Activated CD4-positive, alpha-beta memory T cell treated with anti-CD3 and anti-CD28 coated beads, Interleukin-2, amount 10 ng/mL, durations not matched to agents 7 days and 5 days (primary cell): Measurements from ENCODE around the gene CBX6. TPM values are rescaled to one million over a fixed set of nuclear protein-coding genes. Genes with fewer than 3 reads are reported as not detected.
"Not testable (repeated sequence)": the region's sequence is repeated elsewhere in the genome, so short reads cannot be mapped to it uniquely, and the experiment has no call there.

Experiments
- CTCF ChIA-PET: fragments of 350-600 bp; sonication (Branson Sonifier 250); formaldehyde crosslinking; loops from one replicate; lab custom pipeline; 2021; ENCODE audit warnings: antibody characterized with exemption, inconsistent platforms; lab: Charles Lee
- POLR2A ChIA-PET: fragments of 350-600 bp; sonication (Branson Sonifier 250); formaldehyde crosslinking; loops from one replicate; lab custom pipeline; 2021; ENCODE audit warnings: antibody characterized with exemption; lab: Charles Lee
- DNase-seq: peaks from one replicate; pipeline ENCODE4 v3.0.0-alpha.2; 2020
- H3K27ac Mint-ChIP-seq: one replicate; pipeline ENCODE4 v1.8.0; 2021; ENCODE audit warnings: mild to moderate bottlenecking, mixed read lengths
- H3K27me3 Mint-ChIP-seq: one replicate; pipeline ENCODE4 v1.8.0; 2021; ENCODE audit warnings: mixed read lengths
- H3K36me3 Mint-ChIP-seq: one replicate; pipeline ENCODE4 v1.8.0; 2021; ENCODE audit warnings: low read depth, mixed read lengths
- H3K4me1 Mint-ChIP-seq: one replicate; pipeline ENCODE4 v1.8.0; 2021; ENCODE audit warnings: mixed read lengths
- H3K4me3 Mint-ChIP-seq: one replicate; pipeline ENCODE4 v1.8.0; 2021; ENCODE audit warnings: mild to moderate bottlenecking, mixed read lengths
- H3K9me3 Mint-ChIP-seq: one replicate; pipeline ENCODE4 v1.8.0; 2021; ENCODE audit warnings: mixed read lengths
- total RNA-seq, 2 experiments: library from RNA; stranded (reverse); gene quantifications; one replicate each; pipeline ENCODE4 v1.2.3, GENCODE V29; 2021

The CBX6 gene
- total RNA-seq, 2 experiments from 2014 or later = 76.5 TPM

- DNase-seq = no peak
- ChIA-PET CTCF (no interaction called here), POLR2A (interaction anchor here (0.6 kb wide), 1 partner anchor 17 kb away, joined by 3 read pairs; no protein-coding TSS in a partner anchor)
- Mint-ChIP-seq H3K4me1 (peaks cover 16% of the 10 kb centered on the region), H3K27ac (no peak overlapping the region), H3K36me3 (peaks cover 29% of the 10 kb centered on the region), H3K27me3 (no peaks in the 10 kb centered on the region), H3K4me3 (no peak overlapping the region), H3K9me3 (no peaks in the 10 kb centered on the region)
Measured at GRCh38 chr22:38864361-38865191, 7.4 kb downstream of the CBX6 start.

GRCh38 chr22:38863531-38864131 is 8.4 kb downstream of the CBX6 start:
- Mint-ChIP-seq H3K9me3 (no peaks in the 10 kb centered on the region), H3K4me3 (no peak overlapping the region), H3K36me3 (peaks cover 21% of the 10 kb centered on the region), H3K27ac (no peak overlapping the region), H3K27me3 (no peaks in the 10 kb centered on the region), H3K4me1 (peaks cover 8% of the 10 kb centered on the region)
- ChIA-PET POLR2A (no interaction called here), CTCF (no interaction called here)
- no peak for DNase-seq

- no peak overlapping the region for H3K27ac Mint-ChIP-seq
- peaks cover 2% of the 10 kb centered on the region for H3K4me1 Mint-ChIP-seq
- H3K36me3 Mint-ChIP-seq = peaks cover 11% of the 10 kb centered on the region
- H3K27me3 Mint-ChIP-seq = peaks cover under 1% of the 10 kb centered on the region
- DNase-seq = no peak
- ChIA-PET CTCF (no interaction called here), POLR2A (interaction anchor here (0.9 to 1.6 kb wide), 2 partner anchors 8 to 18 kb away, joined by 3 to 5 read pairs; partner anchors contain the start of gene NPTXR)
- H3K4me3 Mint-ChIP-seq = no peak overlapping the region
- H3K9me3 Mint-ChIP-seq = no peaks in the 10 kb centered on the region
Measured at GRCh38 chr22:38862375-38863329, 9.4 kb downstream of the CBX6 start.

- Mint-ChIP-seq H3K36me3 (peaks cover 10% of the 10 kb centered on the region), H3K4me1 (peaks cover 2% of the 10 kb centered on the region), H3K4me3 (no peak overlapping the region), H3K27ac (no peak overlapping the region), H3K27me3 (peaks cover 4% of the 10 kb centered on the region), H3K9me3 (no peaks in the 10 kb centered on the region)
- DNase-seq = no peak
- POLR2A ChIA-PET = interaction anchor here (0.9 to 1.6 kb wide), 3 partner anchors 8 to 18 kb away, joined by 3 to 5 read pairs (median 3); partner anchors contain the start of gene NPTXR
- CTCF ChIA-PET = no interaction called here
Measured at GRCh38 chr22:38861927-38862326, 10.1 kb downstream of the CBX6 start.

GRCh38 chr22:38861170-38861876 is 10.7 kb downstream of the CBX6 start:
- DNase-seq = no peak
- POLR2A ChIA-PET = interaction anchor here (1.5 to 1.6 kb wide), 2 partner anchors 9 kb away, joined by 3 to 5 read pairs; no protein-coding TSS in a partner anchor
- Mint-ChIP-seq H3K4me3 (no peak overlapping the region), H3K27ac (no peak overlapping the region), H3K9me3 (no peaks in the 10 kb centered on the region), H3K4me1 (peaks cover 2% of the 10 kb centered on the region), H3K27me3 (peaks cover 6% of the 10 kb centered on the region), H3K36me3 (peaks cover 10% of the 10 kb centered on the region)
- CTCF ChIA-PET = no interaction called here

- peaks cover 13% of the 10 kb centered on the region for H3K27me3 Mint-ChIP-seq
- H3K36me3 Mint-ChIP-seq = peaks cover 6% of the 10 kb centered on the region
- H3K9me3 Mint-ChIP-seq = no peaks in the 10 kb centered on the region
- H3K4me3 Mint-ChIP-seq = no peak overlapping the region
- no peak for DNase-seq
- peaks cover 2% of the 10 kb centered on the region for H3K4me1 Mint-ChIP-seq
- POLR2A ChIA-PET = interaction anchor here (1.5 to 1.6 kb wide), 2 partner anchors 8 to 10 kb away, joined by 3 to 5 read pairs; no protein-coding TSS in a partner anchor
- CTCF ChIA-PET = interaction anchor here (0.5 kb wide), 1 partner anchor 23 kb away, joined by 3 read pairs; no protein-coding TSS in a partner anchor
- H3K27ac Mint-ChIP-seq = no peak overlapping the region
Measured at GRCh38 chr22:38860283-38861169, 11.5 kb downstream of the CBX6 start.

- Mint-ChIP-seq H3K9me3 (no peaks in the 10 kb centered on the region), H3K27ac (no peak overlapping the region), H3K4me1 (peaks cover 2% of the 10 kb centered on the region), H3K36me3 (peaks cover 2% of the 10 kb centered on the region), H3K4me3 (no peak overlapping the region), H3K27me3 (peaks cover 16% of the 10 kb centered on the region)
- DNase-seq = no peak
- ChIA-PET POLR2A (interaction anchor here (1.0 kb wide), 1 partner anchor 16 kb away, joined by 3 read pairs; the partner anchor contains the start of gene NPTXR), CTCF (interaction anchor here (0.5 to 1.7 kb wide), 2 partner anchors 22 to 91 kb away, joined by 3 to 4 read pairs; no protein-coding TSS in a partner anchor)
Measured at GRCh38 chr22:38859581-38860282, 12.3 kb downstream of the CBX6 start.

- Mint-ChIP-seq H3K36me3 (no peaks in the 10 kb centered on the region), H3K27ac (no peak overlapping the region), H3K9me3 (no peaks in the 10 kb centered on the region), H3K4me3 (no peak overlapping the region), H3K27me3 (peaks cover 20% of the 10 kb centered on the region), H3K4me1 (no peaks in the 10 kb centered on the region)
- CTCF ChIA-PET = interaction anchor here (1.7 kb wide), 1 partner anchor 89 kb away, joined by 4 read pairs; no protein-coding TSS in a partner anchor
- POLR2A ChIA-PET = interaction anchor here (1.0 kb wide), 1 partner anchor 15 kb away, joined by 3 read pairs; the partner anchor contains the start of gene NPTXR
- no peak for DNase-seq
Measured at GRCh38 chr22:38858492-38858891, 13.5 kb downstream of the CBX6 start.

GRCh38 chr22:38854476-38854875 is 17.5 kb downstream of the CBX6 start:
- POLR2A ChIA-PET = not testable (repeated sequence)

GRCh38 chr22:38853883-38854282 is 18.1 kb downstream of the CBX6 start:
- H3K36me3 Mint-ChIP-seq, H3K4me1 Mint-ChIP-seq, H3K9me3 Mint-ChIP-seq, DNase-seq, H3K4me3 Mint-ChIP-seq, H3K27ac Mint-ChIP-seq: not testable (repeated sequence)
- peaks cover 30% of the 10 kb centered on the region for H3K27me3 Mint-ChIP-seq
- ChIA-PET POLR2A (interaction anchor here (0.8 kb wide), 1 partner anchor 11 kb away, joined by 3 read pairs; no protein-coding TSS in a partner anchor), CTCF (interaction anchor here (0.6 to 1.8 kb wide), 4 partner anchors 11 to 85 kb away, joined by 3 to 8 read pairs (median 4); no protein-coding TSS in a partner anchor)

More at GRCh38 chr22:38854476-38854875, 17.5 kb downstream of the CBX6 start:
- peaks cover 27% of the 10 kb centered on the region for H3K27me3 Mint-ChIP-seq
- not testable (repeated sequence) for H3K4me1 Mint-ChIP-seq, DNase-seq, H3K4me3 Mint-ChIP-seq, H3K9me3 Mint-ChIP-seq, H3K36me3 Mint-ChIP-seq, H3K27ac Mint-ChIP-seq
- CTCF ChIA-PET = interaction anchor here (1.6 to 1.8 kb wide), 2 partner anchors 11 to 15 kb away, joined by 5 to 8 read pairs; no protein-coding TSS in a partner anchor
